ENCODE measurements around the gene PREP. TPM values are rescaled to one million over a fixed set of nuclear protein-coding genes. Genes with fewer than 3 reads are reported as not detected.

PREP gene
- total RNA-seq, 2 donors from 2014 or later = 48.1 to 61.0 TPM

DNA sequence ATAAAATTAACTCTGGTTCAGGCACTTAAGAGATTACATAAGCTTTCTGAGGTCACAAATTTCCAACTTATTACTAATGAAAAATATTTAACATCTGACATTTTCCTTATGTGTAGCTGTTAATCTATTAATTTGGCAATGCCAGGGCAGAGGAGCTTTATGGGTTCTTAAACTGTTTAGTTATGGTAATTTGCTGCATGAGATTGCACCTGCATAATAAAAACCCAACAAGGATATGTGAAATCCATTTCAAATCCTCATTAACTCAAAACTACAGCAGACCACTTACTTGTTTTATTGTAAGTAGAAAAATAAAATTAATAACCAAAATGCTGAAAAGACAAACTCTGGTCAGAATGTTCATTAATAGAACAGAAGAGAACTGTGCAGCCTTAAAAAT, 98.1 kb downstream of the PREP start:
- no peaks in the 10 kb centered on the region for H3K27me3 Mint-ChIP-seq
- H3K4me1 Mint-ChIP-seq (ENCODE audit: low read depth in 2 of 2) = peaks cover 0 to 5% of the 10 kb centered on the region in 2 donors
- DNase-seq (ENCODE audit: low spot score) (no peak), ATAC-seq (no peak)
- no peaks in the 10 kb centered on the region for H3K9me3 Mint-ChIP-seq
- no peaks in the 10 kb centered on the region for H3K36me3 Mint-ChIP-seq
- no peak overlapping the region for H3K27ac Mint-ChIP-seq
- no peak overlapping the region for H3K4me3 Mint-ChIP-seq

DNA sequence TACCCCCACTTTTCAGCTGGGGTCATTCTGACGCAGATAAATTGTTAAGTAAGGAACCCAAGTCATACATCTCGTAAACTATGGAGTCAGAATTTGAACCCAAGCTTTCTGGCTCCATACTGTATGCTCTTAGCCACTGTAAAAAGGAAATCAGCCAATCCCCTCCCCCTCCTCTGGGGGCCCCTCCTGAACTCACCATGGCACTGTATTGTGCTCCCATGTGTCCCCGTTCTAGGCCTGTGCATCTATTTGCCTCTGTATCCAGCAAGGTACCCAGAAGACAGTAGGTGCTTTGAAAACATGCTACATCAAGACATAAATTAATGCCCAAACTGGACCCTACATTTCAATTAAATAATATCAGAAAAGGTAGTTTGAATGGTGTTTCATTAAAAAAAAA, 98.5 kb downstream of the PREP start:
- H3K4me3 Mint-ChIP-seq = no peak overlapping the region
- no peaks in the 10 kb centered on the region for H3K9me3 Mint-ChIP-seq
- no peaks in the 10 kb centered on the region for H3K27me3 Mint-ChIP-seq
- H3K36me3 Mint-ChIP-seq = no peaks in the 10 kb centered on the region
- H3K27ac Mint-ChIP-seq = no peak overlapping the region
- DNase-seq (ENCODE audit: low spot score) (no peak), ATAC-seq (no peak)
- peaks cover 0 to 5% of the 10 kb centered on the region in 2 donors for H3K4me1 Mint-ChIP-seq (ENCODE audit: low read depth in 2 of 2)

DNA sequence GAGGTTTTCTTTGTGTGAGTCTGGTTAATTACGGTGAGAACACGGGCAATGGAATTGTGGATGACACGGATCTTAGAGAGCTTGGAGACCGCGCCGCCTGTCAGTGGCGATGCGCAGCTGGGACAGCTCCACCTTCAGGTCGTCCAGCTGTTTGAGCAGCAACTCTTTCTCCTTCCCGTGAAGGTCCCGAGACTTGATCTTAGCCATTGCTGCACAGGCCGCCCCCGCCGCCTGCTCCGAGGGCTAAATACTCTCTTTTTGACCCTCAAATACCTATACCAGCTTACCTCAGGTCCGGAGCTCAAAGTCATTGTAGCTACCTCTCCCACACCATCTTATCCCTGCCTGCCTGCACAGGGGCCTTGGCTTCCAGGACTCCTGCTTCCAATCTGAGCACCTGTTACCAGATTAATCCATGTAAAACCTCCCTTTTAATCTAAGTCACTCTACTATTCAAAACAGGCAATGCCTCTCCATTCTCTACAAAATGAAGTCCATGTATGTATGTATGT, 100.2 kb downstream of the PREP start:
- H3K27ac Mint-ChIP-seq = no peak overlapping the region
- no peaks in the 10 kb centered on the region for H3K27me3 Mint-ChIP-seq
- H3K36me3 Mint-ChIP-seq = no peaks in the 10 kb centered on the region
- no peaks in the 10 kb centered on the region for H3K9me3 Mint-ChIP-seq
- no peak for ATAC-seq
- no peak for DNase-seq (ENCODE audit: low spot score)
- no peak overlapping the region for H3K4me3 Mint-ChIP-seq
- H3K4me1 Mint-ChIP-seq (ENCODE audit: low read depth in 2 of 2) = peaks cover under 1 to 5% of the 10 kb centered on the region in 2 donors

DNA sequence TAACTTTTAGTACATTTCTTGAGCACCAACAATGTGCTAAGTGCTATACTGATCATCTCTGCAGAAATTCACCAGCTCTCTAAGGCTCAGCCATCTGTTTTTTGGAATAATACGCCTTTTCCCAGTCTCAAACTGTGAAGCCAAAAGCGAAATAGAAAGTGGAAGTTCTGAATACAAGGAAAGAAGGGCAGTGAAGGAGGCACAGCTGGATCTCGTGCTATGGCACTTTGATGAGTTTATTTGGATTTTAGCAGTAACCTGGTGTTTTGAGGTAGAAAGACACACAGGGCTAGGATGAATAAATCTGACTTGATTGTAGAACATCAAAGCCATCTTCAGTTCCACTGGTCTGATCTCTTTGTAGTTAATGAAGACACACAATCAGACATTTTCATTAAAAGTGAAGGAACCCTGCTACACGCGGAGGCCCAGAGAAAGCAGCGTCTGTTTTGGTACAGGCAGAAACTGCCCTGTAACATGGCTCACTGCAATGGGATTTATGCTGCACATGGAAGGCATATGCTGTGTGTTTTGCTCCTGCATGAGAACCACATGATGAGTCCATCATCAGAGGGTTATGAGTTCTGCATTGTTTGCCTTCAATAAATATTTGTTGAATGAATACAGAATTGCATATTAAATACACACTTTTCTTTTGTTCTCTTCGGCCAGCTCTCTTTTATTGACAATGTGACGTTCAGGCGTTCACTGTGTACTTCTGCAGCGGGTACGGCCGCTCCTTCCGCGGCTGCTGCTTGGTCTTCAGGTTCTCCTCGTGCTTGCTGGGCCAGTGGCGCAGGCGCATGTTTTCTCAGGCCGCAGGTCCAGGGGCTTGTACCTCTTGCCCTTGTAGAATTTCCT, 100.9 kb downstream of the PREP start:
- Mint-ChIP-seq H3K36me3 (no peaks in the 10 kb centered on the region), H3K4me1 (ENCODE audit: low read depth in 2 of 2) (peaks cover 3 to 5% of the 10 kb centered on the region in 2 donors), H3K27me3 (no peaks in the 10 kb centered on the region), H3K27ac (no peak overlapping the region), H3K9me3 (no peaks in the 10 kb centered on the region), H3K4me3 (no peak overlapping the region)
- ATAC-seq = no peak
- no peak for DNase-seq (ENCODE audit: low spot score)

DNA sequence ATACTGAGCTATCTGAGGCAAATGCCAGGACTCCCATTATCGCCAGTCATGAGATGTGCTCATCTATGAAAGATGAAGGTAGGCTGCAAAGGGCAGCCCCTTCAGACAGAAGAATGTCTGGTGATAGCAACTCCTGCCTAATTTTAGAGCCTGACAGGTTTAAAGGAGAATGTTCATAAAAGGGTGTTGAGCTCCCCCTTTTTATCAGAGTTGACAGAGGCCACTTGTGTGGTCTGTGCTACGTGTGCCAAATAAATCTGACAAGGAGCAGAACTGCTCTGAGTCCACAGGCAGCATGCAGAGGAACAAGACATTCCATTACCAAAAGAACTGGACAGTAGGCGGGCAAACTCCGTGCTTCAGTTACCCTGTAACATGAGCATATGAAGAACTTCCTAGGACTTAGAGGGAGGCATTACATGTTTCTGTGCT, 101.8 kb downstream of the PREP start:
- H3K4me1 Mint-ChIP-seq (ENCODE audit: low read depth in 2 of 2) = peaks cover 8 to 9% of the 10 kb centered on the region in 2 donors
- no peaks in the 10 kb centered on the region for H3K9me3 Mint-ChIP-seq
- H3K36me3 Mint-ChIP-seq = no peaks in the 10 kb centered on the region
- DNase-seq (ENCODE audit: low spot score) (no peak), ATAC-seq (no peak)
- no peak overlapping the region for H3K27ac Mint-ChIP-seq
- H3K27me3 Mint-ChIP-seq = no peaks in the 10 kb centered on the region
- no peak overlapping the region for H3K4me3 Mint-ChIP-seq

DNA sequence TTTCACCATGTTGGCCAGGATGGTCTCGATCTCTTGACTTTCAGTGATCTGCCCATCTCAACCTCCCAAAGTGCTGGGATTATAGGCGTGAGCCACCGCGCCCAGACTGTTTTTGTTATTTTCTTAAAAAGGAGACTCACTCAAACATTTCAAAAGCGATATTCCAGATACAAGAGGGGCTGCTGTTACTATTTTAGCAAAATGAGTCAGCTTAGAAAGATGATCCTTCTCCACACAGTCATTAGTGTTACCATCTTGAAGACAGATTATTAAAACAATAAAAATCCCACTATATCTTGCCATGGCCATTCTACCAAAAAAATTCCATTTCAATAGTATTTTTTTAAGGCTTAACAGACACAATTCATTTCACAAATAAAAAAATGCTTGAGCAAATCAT, 102.8 kb downstream of the PREP start:
- Mint-ChIP-seq H3K27me3 (no peaks in the 10 kb centered on the region), H3K36me3 (no peaks in the 10 kb centered on the region), H3K27ac (no peak overlapping the region), H3K4me3 (no peak overlapping the region), H3K4me1 (ENCODE audit: low read depth in 2 of 2) (peaks cover 13 to 15% of the 10 kb centered on the region in 2 donors), H3K9me3 (no peaks in the 10 kb centered on the region)
- DNase-seq (ENCODE audit: low spot score) (no peak), ATAC-seq (no peak)

DNA sequence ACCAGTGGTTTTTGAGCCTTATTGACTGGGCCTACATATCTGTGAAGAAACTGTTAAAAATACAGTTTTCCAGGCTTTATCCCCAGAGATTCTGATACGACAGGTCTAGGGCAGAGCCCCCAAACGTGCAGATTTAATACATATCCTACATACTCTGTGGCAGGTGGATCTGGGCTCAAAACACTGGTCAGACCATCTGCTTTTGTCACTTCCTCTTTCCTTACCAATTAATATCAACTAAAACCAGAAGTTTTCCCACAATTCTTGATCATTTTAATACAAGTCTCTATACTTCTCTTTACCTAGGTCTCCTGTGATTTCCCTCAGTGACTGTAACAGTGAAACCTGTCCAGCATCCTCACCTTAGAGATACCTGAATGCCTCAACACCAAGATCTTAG, 108.8 kb downstream of the PREP start:
- ATAC-seq = no peak
- H3K9me3 Mint-ChIP-seq = no peaks in the 10 kb centered on the region
- no peaks in the 10 kb centered on the region for H3K27me3 Mint-ChIP-seq
- H3K27ac Mint-ChIP-seq = peak overlapping the region; percentile 1 to 23
- no peak overlapping the region for H3K4me3 Mint-ChIP-seq
- no peak for DNase-seq (ENCODE audit: low spot score)
- peaks cover 37% of the 10 kb centered on the region in 2 donors for H3K4me1 Mint-ChIP-seq (ENCODE audit: low read depth in 2 of 2)
- no peaks in the 10 kb centered on the region for H3K36me3 Mint-ChIP-seq

DNA sequence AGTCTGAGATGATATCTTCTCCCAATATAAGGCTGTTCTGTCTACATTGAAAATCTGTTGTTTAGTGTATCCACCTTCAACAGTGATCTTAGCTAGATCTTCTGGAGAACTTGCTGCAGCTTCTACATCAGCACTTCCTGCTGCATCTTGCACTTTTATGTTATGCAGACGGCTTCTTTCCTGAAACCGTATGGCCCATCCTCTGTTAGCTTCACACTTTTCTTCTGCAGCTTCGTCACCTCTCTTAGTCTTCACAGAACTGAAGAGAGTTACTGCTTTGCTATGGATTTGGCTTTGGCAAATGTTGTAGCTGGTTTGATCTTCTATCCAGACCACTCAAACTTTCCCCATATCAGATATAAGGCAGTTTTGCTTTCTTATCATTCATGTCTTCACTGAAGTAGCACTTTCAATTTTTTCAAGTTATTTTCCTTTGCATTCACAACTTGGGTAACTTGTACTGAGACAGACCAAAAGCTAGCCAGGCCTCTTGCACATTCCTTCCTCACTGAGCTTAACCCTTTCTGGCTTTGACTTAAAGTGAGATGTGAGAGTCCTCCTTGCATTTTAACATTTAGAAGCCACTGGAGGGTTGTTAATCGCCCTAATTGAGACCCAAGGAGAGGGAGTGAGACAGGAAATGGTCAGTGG, 110.1 kb downstream of the PREP start:
- H3K4me3 Mint-ChIP-seq = peak overlapping the region; percentile 33
- H3K9me3 Mint-ChIP-seq = no peaks in the 10 kb centered on the region
- H3K27me3 Mint-ChIP-seq = no peaks in the 10 kb centered on the region
- peak overlapping the region; percentile 30 to 54 for H3K27ac Mint-ChIP-seq
- H3K4me1 Mint-ChIP-seq (ENCODE audit: low read depth in 2 of 2) = peaks cover 37% of the 10 kb centered on the region in 2 donors
- H3K36me3 Mint-ChIP-seq = no peaks in the 10 kb centered on the region
- ATAC-seq = peak; percentile 56 to 61
- no peak for DNase-seq (ENCODE audit: low spot score)

DNA sequence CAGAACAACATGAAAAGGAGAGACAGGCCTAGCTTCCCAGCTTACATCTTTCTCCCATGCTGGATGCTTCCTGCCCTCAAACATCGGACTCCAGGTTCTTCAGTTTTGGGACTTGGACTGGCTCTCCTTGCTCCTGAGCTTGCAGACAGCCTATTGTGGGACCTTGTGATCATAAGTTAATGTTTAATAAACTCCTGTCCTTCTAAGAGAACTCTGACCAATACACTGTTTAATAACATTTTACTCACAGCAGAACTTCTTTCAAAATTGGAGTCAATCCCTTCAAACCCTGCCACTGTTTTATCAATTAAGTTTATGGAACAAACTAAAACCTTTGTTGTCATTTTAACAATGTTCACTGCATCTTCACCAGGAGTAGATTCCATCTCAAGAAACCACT, 111.4 kb downstream of the PREP start:
- Mint-ChIP-seq H3K36me3 (no peaks in the 10 kb centered on the region), H3K27ac (peak overlapping the region in 1 of 2 donors; percentile 18), H3K27me3 (no peaks in the 10 kb centered on the region), H3K9me3 (no peaks in the 10 kb centered on the region), H3K4me3 (no peak overlapping the region), H3K4me1 (ENCODE audit: low read depth in 2 of 2) (peaks cover 29 to 33% of the 10 kb centered on the region in 2 donors)
- ATAC-seq = no peak
- DNase-seq (ENCODE audit: low spot score) = no peak

DNA sequence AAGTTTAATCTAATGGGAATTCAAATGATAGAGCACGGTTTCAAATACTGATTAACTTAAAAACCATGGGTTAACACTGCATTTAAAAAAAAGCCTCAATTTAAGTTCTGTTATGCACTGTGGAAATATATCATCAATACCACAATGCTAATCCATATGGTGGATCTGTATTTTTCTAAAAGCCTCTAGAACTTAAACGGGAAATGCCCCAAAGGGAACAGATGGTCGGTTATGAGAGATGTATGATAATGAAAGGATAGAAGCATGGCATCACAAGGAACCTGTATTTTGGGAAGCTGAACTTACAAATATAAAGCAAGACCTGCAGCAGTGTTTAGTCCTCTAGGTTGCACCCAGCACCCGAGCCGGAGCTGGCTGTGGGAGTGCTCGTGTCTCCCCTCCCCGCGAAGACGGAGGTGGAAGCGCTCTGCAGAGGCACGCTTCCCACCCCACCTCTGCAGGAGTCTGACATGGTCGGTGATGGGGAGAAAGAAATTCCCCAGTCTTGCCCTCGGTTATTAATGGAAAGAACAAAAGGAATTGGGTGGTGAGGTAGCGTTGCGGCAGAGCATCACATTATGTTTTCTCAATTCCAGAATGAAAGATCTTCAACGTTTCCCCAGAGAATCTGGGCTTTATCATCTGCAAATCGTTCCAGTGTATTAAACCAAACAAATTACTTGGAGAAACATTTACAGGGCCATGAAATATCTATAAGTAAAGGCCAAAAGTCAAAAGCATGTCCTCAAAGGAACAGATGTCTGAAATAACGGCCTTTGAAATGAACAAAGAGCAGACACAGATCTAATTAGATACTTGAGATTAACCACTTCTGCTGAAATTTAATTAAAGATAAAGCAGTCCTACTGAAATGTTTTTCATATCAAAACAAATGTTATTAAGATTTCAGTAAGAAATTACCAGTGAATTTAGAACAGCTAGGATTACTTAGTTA, 120.0 kb downstream of the PREP start:
- Mint-ChIP-seq H3K36me3 (peaks cover 20% of the 10 kb centered on the region), H3K9me3 (no peaks in the 10 kb centered on the region), H3K4me1 (ENCODE audit: low read depth in 2 of 2) (no peaks in the 10 kb centered on the region), H3K4me3 (no peak overlapping the region), H3K27me3 (no peaks in the 10 kb centered on the region), H3K27ac (no peak overlapping the region)
- ATAC-seq (no peak), DNase-seq (ENCODE audit: low spot score) (no peak)

DNA sequence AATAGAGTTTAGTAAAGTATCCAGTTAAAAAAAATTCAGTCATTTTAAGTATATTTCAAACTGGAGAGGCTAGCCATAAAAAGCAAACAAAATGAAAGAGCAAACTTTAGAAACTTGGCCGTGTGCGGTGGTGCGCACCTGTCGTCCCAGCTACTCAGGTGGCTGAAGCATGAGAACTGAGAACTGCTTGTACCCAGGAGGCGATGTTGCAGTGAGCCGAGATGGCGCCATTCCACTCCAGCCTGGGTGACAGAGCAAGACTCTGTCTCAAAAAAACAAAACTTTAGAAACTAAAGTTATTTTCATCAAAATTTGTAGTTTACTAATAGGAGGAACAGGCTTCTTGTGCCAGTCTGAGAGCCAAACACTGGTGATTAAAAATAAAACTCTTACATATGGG, 122.8 kb downstream of the PREP start:
- Mint-ChIP-seq H3K27me3 (no peaks in the 10 kb centered on the region), H3K36me3 (peaks cover 35% of the 10 kb centered on the region), H3K4me3 (no peak overlapping the region), H3K9me3 (no peaks in the 10 kb centered on the region), H3K4me1 (ENCODE audit: low read depth in 2 of 2) (no peaks in the 10 kb centered on the region), H3K27ac (no peak overlapping the region)
- ATAC-seq (no peak), DNase-seq (ENCODE audit: low spot score) (no peak)

DNA sequence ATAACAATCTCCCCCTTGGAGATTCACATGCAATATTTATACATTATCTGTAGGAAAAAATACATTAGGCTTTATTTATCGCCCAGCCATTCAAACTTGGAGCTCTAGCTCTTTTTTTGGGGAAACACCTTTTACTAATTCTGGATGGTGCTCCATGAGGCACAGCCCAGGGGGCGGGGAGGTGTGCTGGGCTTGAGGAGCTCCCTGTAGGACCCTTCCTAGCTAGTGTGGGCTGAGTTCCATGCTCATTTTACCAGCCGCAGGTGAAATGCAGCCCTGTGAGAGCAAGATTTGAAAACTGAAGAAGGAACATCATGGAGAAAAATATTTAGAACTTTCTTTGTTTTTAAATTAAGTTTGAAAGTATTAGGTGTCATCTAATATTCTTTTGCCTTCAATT, 123.4 kb downstream of the PREP start:
- DNase-seq (ENCODE audit: low spot score) = no peak
- Mint-ChIP-seq H3K4me3 (no peak overlapping the region), H3K4me1 (ENCODE audit: low read depth in 2 of 2) (no peaks in the 10 kb centered on the region), H3K9me3 (no peaks in the 10 kb centered on the region), H3K27me3 (no peaks in the 10 kb centered on the region), H3K27ac (no peak overlapping the region), H3K36me3 (peaks cover 29% of the 10 kb centered on the region)
- no peak for ATAC-seq

DNA sequence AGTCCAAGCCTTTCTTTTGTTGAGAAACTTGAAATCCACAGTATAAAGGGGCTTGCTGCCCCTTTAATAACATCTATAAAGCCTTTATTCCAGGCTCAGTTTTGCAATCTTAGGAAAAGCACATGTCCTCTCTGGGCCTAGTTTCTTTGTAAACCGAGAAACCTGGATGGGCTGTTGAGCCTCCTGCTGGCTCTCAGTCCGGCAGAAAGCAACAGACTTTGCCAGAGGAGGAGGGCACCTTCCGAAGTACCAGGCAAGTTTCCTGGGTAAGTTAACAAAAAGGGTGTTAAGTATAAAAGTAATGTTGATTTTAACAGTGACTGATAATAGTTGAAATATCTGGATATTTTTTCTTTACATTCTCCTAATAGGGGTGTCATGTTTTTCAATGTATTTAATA, 124.1 kb downstream of the PREP start:
- H3K4me3 Mint-ChIP-seq = no peak overlapping the region
- ATAC-seq (no peak), DNase-seq (ENCODE audit: low spot score) (no peak)
- no peak overlapping the region for H3K27ac Mint-ChIP-seq
- H3K36me3 Mint-ChIP-seq = peaks cover 28% of the 10 kb centered on the region
- no peaks in the 10 kb centered on the region for H3K9me3 Mint-ChIP-seq
- no peaks in the 10 kb centered on the region for H3K27me3 Mint-ChIP-seq
- H3K4me1 Mint-ChIP-seq (ENCODE audit: low read depth in 2 of 2) = no peaks in the 10 kb centered on the region

Measured in natural killer cell treated with Interleukin-12 subunit alpha and Interleukin-12 subunit beta and Interleukin-15 and Interleukin-18, amount 100 ng/mL, for 72 hours (primary cell).